ENCODE data around the gene GAS6.
"Not testable (repeated sequence)": the region's sequence is repeated elsewhere in the genome, so short reads cannot be mapped to it uniquely, and the experiment has no call there.

Gene GAS6

GRCh38 chr13:113808058-113808834 lies 55.6 kb downstream of the GAS6 start:
- no peak for DNase-seq

DNA sequence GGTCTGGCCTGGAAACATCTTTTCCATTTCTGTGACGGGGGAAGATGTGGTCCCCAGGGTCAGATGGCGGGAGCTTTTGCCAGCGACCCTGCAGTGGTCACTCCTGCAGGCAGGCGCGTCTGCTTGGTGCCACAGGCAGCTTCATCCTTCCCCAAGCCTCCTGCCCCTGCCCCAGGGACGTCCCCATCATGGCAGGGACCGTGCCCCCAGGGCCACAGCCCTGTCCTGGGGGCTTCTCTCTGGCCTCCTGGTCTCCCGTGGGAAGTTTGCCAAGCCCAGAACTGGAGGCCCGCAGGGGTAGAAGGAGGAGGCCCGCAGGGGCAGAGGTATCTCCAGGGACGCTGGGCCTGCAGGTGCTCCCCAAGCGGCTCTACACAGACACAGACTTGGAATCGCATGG lies 57.4 kb downstream of the GAS6 start:
- no peak for DNase-seq

DNA sequence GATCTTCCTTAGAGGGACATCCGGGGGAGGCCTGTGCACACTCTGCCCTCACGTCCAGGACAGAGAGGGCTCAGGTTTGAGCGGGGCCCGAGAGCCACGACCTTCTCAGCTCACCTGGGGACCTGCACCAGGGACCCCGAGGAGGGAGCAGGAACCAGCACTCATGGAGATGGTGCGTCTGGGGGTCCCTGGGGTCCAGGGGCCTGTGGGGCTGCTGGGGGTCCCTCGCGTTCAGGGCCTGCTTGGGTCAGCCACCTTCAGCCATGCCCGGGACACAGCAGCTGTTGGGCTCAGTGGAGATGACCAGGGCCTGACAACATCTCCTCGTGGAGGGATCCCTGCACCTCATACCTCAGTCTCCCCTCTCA lies 57.8 kb downstream of the GAS6 start:
- no peak for DNase-seq

GRCh38 chr13:113805431-113806103 lies 58.3 kb downstream of the GAS6 start:
- no peak for DNase-seq

DNA sequence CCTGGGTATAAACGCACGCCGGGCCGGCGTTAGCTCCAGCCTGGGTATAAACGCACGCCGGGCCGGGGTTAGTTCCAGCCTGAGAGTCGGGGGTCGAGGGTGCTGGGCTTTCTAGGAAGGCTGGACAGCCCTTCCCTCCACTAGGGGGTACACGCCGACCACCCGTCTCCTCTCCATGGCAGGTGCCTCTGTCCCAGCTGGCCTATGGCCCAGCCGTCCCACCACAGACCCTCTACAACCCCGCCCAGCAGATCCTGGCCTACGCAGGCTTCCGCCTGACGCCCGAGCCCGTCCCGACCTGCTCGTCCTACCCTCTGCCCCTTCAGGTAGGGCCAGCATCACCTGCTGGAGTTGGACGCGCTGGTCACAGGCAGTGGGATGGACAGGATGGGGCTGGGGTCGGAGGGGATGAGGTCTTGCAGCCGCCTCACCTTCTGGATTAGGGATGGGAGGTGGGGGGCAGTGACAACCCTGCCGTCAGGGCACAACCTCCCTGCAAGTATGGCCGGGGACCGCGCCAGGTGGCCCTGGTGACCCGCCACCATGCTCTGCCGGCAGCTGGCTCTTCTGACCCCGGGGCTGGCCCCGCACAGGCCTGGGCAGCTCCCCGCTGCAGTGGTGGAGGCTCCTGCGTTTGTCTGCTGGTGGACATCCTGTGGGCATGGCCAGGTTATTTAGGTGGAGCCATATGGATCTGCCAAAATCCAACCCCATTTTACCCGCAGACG lies 59.0 kb downstream of the GAS6 start:
- no peak for DNase-seq

DNA sequence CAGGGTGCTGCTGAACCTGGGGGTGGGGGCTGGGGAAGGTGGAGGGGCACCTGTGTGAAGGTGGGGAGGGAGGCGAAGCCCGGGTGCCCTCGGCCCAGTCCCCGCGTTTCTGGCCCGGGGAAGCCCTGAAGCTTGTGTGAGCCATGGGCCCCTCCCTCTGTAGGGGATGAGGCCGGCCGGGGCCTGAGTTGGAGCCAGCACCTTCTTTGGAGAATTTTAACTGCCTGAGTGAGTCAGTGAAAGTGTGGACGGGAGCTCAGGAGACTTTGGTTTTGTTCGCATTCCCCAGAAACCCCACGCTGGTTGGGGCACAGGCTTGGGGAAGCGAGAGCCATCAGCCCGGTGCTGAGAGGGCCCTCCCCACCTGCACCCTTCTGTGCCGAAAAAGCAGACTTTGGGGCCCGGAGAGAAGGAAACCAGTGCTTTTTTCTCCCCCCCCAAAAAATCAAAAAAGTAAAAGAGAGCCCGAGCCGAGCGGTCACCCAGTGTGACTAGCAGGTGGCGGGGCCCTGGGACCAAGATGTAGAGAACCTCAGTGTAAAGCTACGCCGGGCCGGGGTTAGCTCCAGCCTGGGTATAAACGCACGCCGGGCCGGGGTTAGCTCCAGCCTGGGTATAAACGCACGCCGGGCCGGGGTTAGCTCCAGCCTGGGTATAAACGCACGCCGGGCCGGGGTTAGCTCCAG lies 59.7 kb downstream of the GAS6 start:
- no peak for DNase-seq

- no peak for DNase-seq
Measured at GRCh38 chr13:113803409-113804016, 60.4 kb downstream of the GAS6 start.

DNA sequence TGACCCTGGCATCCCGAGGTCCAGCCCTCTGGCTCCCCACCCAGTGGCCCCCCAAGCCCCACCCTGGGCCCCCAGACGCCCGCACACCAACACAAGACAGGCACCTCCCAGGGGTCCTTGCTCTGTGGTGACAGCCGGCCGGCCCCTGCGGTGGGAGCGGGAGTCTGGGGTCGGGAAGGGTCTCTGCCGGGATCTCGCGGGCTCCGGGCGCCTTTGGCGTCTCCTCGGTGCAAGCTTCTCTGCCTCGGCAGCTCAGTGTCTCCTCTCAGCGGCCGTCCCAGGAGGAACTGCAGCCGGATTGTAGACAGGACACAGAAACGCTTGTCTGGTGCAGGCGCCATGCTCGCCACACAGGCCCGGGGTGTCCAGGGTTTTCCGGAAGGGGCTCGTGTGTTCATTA lies 61.1 kb downstream of the GAS6 start:
- DNase-seq, result no peak

DNA sequence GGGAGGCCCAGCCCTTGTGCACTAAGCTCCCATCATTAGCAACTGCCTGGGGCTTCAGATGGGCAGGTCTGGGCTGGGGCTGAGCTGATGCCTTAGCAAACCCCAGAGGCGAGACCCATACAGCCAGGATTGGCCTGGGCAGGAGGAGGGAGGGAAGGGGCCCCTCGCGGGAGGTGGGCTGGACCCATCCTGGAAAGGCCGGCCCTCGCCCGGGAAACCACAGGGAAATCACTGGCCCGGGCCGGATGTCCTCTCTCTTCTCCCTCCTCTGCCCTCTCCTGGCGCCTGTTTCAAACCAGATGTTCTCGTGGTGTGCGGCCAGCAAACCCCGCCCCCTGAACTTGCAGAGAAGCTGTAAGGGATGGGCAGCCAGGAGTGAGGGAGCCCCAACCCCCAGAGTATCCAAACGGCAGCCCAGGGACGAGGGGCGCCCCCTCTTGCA lies 61.8 kb downstream of the GAS6 start:
- peak; percentile 67 for DNase-seq

- no peak for DNase-seq
Measured at GRCh38 chr13:113801289-113801961, 62.5 kb downstream of the GAS6 start.

DNA sequence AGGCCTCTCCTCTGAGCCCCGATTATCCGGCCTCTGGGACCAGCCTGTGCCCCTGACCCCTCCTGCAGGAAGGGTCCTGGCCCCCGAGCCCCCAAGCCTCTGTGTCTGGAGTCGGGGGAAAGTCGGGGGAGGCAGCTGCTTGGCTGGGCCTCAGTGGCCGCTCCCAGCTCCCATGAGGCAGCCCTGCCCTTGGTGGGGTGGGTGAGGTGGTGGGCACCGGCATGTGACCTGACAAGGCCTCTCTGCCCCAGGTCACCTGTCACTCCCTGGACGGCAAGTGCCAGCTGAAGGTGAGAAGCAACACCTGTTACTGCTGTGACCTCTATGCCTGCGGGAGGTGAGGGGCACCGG lies 63.3 kb downstream of the GAS6 start:
- no peak for DNase-seq

- no peak for DNase-seq
Measured at GRCh38 chr13:113798200-113798811, 65.6 kb downstream of the GAS6 start.

DNA sequence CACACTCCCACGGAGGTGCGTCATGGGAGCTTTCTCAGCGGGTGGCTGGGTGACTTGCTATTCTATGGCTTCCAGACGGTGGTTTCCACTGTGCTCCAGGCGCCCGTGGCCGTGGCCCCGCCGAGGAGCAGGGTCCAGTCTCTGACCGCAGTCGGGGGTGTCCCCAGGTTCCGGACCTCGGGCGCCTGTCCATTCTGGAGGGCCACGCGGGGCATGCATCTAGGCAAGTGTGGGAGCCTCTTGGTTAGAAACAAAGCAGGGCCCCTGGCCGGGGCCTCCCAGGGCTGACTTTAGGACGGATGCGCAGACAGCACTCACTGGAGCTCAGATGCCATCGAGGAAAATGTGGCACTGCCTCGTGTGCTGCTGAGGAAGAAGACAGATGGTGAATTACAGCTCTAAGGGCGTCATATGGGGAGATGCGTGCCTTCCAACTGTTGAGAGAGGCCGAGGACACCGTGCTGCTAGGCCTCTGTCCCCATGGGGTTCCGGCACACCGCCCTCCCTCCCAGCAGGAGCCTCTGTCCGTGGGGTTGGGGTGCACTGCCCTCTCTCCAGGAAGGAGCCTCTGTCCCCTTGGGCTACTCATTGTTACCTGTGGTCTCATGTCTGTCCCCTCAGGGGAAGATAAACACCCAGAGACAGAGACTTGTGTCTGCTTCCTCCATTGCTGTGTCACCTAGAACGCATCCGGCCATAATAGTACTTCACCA lies 66.8 kb downstream of the GAS6 start:
- no peak for DNase-seq

GRCh38 chr13:113796211-113796963 lies 67.5 kb downstream of the GAS6 start:
- no peak for DNase-seq

- DNase-seq, result not testable (repeated sequence)
Measured at GRCh38 chr13:113795362-113795761, 68.5 kb downstream of the GAS6 start.

- DNase-seq, result no peak
Measured at GRCh38 chr13:113794764-113795173, 69.1 kb downstream of the GAS6 start.

DNA sequence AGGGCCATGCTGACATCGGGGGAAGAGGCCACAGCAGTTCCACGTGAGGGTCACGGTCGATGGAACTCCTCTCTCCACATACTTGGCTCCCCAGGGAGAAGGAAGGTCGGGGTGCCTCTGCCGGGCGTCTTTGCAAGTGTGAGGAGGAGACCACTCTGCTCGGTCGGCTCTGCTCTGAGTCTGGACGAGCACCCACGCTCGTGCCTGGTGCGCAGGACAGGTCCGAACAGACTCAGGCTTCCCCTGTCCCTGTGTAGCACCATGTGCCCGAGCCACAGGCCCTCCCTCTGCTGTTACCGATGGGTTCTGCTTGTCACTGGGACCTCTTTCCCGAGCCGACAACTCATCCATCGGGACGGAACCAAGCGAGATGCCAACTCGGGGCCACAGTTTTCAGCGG lies 69.8 kb downstream of the GAS6 start:
- DNase-seq, result no peak

DNA sequence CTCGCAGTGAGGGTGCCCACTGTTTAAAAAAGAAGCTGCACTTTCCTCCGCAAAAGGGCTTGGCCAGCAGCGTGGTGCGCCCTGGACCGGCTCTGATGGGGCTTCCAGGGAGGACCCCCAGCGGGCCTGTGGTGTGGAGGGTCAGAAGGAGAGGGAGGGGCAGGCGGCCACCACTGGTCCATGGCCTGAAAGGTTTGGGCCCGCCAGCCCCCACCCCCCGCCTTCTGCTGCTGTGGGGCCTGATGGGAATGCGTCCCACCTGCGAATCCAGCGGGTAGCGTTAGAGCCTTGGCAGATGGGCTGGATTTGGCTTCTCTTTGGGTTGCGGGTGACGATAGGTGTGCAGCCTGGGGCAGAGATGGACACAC lies 70.2 kb downstream of the GAS6 start:
- DNase-seq, result no peak

- DNase-seq, result no peak
Measured at GRCh38 chr13:113792886-113793717, 70.8 kb downstream of the GAS6 start.

Measured in right kidney (tissue), 1 donor.